ENCODE measurements around the gene UMAD1.
"Not testable (repeated sequence)": the region's sequence is repeated elsewhere in the genome, so short reads cannot be mapped to it uniquely, and the experiment has no call there.

The UMAD1 gene

DNA sequence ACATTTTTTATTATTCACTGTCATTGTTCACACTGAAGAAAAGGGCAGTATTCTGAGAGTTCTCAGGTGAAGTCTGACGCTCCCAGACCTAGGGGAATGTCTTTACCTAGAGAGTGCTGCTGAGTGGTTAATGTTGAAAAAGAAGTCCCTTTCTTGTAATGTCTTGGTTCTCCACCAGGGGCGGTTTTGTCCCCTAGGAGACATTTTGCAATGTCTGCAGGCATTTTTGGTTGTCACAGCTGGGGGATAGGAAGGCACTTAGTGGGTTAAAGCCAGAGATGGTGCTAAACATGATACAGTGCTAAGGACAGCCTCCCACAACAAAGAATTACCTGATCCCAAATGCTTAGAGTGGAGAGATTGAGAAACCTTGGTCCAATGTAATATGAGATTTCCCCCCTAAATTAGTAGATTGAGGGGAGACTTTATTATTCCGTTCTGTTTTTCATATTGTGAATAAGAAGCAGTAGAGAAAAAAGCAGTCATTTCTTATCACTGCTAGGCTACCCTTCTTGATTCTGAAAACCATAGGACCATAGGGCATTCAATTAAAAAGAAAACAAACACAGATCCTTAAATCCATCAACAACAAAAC, 13.1 kb downstream of the UMAD1 start:
- no peak for DNase-seq

DNA sequence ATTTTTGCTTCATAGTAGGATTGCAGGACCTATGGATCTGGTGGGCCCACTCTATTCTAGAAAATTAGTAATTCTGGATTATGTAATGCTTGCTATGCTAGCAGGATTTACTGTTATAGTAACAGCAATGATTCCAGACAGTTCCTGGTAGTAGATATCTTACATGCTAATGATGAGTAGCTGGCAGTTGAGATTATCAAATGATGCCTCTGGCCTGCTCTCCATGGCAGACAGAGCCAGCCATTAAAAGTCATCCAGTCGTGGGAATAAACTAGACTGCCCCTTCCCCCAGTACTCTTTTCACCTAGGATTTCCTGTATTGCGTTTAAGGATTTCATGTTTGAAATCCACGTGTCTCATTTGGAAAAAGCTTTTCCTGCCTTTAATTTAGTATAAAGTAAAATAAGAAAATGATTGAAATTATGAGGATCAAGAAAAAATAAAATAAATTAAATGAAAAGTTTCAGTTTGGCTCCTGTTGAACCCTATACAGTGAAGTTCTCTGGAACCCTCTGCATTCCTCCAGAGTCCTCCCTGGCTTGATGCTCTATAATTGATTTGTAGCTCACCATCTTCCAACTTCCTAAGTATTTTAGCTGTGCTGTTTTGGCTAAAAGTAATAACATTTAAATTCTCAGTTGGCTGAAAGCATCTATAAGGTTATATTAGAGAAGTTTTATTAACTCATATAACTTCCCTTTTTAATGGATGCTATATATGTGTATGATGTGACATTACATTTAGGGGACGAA, 14.6 kb downstream of the UMAD1 start:
- no peak for DNase-seq

DNA sequence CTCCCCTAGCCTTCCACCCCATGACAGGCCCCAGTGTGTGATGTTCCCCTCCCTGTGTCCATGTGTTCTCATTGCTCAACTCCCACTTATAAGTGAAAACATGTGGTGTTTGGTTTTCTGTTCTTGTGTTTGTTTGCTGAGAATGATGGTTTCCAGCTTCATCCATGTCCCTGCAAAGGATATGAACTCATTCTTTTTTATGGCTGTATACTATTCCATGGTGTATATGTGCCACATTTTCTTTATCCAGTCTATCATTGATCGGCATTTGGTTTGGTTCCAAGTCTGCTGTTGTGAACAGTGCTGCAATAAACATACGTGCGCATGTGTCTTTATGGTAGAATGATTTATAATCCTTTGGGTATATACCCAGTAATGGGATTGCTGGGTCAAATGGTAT, 15.9 kb downstream of the UMAD1 start:
- DNase-seq, result not testable (repeated sequence)

DNA sequence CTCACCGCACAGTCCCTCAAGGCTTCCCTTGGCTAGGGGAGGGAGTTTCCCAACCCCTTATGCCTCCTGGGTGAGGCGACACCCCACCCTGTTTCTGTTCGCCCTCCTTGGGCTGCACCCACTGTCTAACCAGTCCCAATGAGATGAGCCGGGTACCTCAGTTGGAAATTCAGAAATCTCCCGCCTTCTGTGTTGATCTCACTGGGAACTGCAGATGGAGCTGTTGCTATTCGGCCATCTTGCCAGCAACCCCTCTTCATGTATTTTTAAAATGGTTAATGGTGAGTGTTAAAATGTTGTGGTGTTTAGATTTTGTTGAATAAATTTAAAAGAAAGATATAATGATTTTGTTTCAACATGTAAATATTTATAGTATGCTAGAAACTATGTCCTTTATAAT, 22.0 kb downstream of the UMAD1 start:
- DNase-seq, result no peak

DNA sequence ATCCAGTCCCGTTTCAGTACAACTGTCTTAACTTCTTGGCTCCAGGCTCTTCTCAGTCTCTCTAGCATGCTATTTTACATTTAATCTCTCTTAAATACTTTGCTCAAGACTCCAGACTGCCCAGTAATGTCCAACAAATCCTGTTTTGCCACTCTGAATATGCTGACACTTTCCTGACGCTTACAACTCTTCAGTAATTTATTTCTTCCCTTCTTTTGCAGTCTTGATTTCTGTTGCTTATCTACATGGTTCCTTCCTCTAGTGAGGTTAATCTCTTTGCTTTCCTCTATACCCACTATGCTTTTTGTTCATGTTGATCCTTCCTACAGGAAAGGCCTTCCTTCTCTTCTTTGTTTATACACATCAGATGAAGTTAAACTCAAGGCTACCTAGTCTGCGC, 23.7 kb downstream of the UMAD1 start:
- DNase-seq, result no peak

DNA sequence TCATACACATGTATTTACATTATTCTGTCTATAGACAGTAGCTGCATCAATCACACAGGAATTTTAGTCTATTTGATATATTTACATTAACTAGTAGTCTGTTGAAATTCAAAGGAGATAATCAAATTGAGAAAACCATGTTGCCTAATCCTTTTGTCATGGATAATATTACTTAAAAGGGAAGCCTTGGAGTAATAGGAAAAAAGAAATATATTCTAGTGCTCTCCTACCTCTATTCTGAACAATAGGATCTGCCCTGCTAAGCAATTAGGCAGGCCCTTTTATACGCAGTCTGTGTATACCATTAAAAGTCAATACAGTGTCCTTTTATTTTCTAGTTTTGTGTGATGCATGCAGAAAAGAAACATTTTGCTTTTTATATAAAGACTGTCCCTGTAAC, 24.5 kb downstream of the UMAD1 start:
- no peak for DNase-seq

DNA sequence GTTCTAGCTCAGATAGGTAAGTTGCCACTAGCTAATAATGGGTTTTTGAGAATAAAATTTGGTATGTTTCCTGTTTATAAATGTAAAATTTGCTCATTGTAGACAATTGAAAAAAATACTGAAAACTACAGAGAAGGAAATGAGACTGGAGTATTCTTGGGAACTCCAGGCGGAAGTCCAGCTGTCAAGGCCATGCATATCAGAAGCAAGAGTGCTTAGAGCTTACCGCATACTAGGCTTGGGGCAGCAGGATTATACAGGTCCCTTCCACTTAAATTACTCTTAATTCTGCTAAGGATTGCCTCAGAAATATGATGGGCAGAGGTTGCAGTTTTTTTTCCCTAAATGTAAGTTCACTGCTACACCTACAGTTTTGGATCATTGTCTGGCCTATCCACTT, 26.6 kb downstream of the UMAD1 start:
- DNase-seq, result no peak

DNA sequence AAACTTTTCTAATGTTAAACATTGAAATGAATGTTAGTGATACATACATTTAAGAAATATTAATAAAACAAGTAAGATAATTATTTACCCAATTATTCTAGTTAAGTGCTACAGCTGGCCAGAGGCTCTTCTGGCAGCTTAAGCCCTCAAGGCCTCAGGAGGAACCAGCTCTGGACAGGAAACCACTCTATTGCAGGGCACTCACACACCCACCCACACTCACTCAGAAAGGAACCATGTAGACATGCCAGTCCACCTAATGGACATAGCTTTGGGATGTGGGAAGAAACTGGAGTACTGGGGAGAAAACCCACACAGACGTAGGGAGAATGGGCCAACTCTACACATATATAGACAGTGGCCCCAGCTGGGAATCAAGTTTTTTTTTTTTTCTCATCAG, 28.2 kb downstream of the UMAD1 start:
- no peak for DNase-seq

DNA sequence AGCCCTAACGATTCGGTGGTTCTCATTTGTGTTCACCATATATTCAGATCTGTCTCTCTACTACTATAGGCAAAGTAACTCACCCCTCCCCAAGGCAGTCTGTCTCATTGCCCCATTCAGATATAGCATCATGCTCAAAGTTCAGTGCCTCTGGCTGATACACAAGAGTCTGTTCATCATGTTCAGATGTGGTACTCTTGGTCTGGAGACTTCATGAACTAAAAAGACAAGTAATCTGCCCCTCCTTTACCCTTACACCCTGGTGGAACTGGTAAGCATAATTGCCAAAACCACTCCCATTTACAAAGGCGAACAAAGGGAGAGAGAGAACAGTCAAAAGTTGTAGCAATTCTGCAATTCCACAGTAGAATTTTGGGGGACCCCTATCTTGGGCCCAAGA, 29.9 kb downstream of the UMAD1 start:
- no peak for DNase-seq

DNA sequence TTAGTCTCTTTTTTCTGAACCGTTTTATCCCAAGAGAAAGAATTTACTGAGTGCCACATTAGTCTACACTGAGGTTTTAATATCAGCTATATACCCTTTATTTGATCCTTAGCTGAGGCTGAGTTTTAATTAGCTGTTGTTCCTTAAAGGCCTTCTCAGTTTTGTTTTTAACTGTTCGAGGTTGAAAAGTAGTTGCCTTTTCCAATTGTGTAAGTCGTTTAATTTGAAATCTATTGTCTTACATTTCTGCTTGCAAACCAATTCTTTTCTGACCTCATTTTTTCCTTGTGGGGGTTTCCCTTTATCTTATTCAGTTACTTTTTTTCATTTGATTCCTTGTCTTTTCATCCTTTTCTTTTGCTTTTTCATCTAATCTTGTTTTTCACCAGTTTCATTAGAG, 30.8 kb downstream of the UMAD1 start:
- DNase-seq, result no peak

DNA sequence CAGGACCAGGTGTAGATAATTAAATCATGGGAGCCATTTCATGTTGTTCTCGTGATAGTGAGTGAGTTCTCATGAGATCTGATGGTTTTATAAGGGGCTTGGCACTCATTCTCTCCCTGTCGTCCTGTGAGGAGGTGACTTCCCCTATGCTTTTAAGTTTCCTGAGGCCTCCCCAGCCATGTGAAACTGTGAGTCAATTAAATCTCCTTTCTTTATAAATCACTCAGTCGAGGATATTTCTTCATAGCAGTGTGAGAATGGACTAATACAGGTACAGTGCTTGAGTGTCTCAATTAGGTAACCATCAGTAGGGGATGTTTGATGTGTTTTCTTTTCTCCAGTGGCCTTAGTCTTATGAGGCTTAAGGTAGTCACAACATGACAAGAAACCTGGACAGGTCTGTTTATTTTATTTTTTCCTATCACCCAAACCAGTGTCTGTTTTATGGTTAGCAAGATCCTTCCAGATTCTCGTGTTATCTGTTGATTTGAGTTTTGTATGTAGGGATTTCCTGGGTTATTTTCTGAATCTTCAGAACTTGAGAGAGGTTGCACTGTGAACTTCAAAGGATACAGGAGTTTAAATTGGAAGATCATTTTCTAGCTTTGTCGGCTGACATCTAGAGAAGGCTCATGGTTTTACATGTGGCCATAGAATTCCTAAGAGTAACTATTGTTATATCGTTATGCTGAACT, 32.1 kb downstream of the UMAD1 start:
- no peak for DNase-seq

DNA sequence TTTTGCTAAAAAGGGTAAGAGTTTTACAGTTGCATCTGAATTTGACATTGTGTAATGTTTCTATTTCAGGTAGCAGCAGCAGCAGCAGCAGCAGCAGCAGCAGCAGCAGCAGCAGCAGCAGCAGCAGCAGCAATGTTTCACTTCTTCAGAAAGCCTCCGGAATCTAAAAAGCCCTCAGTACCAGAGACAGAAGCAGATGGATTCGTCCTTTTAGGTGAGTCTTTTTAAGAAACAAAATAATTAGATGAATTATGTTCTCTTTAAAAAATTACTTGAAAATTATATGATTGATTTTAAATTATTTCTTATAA, 32.6 kb downstream of the UMAD1 start:
- DNase-seq, result no peak

DNA sequence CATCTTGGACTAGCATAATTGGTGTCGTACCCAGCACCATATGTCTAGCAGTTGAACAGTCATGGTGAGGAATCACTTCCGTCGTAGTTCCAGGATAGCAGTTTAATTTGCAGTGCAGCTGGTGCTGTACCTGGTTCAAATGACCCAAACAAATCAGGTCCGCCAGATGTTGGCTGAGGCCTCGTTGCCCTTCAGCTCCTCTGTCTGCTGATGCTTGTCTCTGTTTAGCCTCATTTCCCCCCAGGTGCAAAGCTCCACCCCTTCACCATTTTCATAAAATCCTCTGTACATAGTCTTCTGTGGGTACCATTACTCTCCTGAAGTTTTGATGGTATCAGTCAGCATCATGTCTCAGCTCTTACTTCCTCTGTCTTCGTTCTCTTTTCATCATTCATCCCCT, 35.1 kb downstream of the UMAD1 start:
- DNase-seq, result no peak

DNA sequence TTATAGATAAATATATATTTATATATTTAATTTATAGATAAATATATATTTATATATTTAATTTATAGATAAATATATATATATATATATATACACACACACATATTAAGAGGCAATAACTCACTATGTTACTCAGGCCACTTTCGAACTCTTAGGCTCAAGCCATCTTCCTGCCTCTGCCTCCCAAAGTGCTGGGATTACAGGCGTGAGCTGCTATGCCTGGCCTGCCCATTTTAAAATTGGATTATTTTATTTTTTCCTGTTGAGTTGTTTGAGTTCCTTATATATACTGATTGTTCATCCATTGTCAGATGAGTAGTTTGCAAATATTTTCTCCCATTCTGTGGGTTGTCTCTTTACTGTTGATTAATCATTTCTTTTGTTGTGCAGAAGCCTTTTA, 39.1 kb downstream of the UMAD1 start:
- DNase-seq, result not testable (repeated sequence)

DNA sequence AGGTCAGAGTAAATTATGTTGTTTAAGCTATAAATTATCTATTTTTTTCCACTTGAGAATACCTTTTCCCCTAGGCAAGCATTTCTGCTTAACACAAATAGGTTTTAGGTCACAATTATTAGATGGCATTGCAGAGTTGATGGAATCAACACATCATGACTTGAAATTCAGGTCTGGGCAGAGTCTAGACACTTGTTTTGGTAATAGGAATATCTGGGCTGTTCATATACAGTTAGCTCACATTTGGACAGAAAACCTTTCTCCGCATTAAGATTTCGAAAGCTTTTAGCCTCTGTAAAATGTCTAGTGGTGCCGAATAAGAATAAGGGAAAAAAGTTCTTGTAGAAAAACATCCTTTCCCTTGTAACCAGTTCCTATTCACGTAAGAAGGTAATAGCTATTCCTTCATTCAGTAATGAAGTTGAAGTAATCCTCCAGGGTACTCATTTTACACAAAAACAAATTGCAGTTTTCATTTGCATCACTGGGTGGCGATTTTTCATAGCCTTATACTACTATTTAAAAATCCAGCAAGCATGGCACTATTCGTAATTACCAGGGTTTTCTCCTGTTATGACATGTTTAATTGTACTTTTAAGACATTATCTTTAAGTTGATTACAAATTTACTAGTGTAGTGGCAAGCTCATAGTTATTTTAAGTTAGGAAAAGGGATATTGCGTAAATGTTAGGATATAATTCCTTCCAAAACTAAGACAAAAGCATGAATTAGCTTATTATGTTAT, 40.8 kb downstream of the UMAD1 start:
- peak; percentile 58 for DNase-seq

DNA sequence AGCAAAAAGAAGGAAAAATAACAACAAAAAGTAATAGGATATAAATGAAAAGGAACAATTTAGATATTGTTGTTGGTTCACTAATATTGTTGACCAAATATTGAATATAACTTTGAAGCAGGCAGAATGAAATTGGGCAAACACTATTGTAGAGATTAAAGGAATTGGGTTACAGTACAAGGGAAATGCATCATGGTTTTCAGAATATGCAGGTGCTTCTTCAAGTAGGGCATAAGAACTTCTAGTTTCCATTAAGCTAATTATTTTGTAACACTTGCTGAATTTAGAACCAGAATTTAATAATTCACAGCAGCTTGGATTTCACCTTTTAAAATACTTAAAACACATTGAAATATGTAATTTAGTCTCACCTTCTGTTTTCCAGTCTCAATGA, 41.4 kb downstream of the UMAD1 start:
- no peak for DNase-seq

DNA sequence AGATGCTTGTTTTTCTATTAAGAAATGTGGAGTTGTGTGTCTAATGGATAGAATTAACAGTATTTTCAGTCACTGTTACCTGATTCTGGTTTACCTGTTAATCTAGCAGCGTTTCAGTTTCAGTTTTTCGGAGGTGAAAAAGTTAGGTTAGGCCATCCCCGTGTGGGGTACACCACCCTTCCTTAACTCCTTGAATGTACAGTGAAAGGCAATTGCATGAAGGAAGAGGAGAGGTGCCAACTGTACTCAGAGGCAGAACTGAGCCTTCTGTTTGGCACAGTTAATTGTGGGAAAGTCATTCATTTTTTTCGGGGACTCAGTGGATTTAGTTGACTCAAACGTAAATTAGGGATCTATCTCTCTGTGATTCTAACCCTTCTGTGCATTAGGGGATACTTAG, 42.3 kb downstream of the UMAD1 start:
- no peak for DNase-seq

DNA sequence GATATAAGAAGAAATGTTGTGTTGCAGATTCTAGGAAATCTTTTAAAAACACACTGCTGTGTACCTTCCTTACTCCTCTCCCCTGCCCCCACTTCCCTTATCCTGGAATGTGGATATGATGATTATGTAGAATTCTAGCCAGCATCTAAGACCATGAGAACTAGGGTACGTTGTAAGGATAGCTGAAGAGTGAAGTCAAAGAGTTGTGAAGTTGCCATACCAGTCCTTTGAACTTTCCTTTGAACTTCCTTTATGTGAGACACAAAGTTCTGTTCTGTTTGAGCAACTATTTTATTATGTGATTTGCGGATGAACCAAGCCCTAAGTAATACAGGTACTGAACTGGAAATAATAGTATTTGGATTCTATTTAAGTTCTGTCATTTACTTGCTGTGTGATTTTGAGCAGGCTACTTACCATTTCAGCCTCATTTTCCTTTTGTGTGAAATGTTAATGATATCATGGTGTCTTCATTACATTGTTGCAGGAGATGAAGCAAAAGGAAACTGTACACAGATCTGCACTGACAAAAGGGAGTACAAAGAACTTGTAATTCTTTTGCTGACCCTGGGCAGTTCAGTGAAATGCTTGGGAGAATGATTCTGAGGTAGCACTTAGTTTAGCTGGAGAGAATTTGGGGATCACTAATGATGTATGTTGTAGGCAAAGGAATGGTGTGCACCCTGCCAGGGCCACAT, 46.4 kb downstream of the UMAD1 start:
- DNase-seq, result peak; percentile 5

DNA sequence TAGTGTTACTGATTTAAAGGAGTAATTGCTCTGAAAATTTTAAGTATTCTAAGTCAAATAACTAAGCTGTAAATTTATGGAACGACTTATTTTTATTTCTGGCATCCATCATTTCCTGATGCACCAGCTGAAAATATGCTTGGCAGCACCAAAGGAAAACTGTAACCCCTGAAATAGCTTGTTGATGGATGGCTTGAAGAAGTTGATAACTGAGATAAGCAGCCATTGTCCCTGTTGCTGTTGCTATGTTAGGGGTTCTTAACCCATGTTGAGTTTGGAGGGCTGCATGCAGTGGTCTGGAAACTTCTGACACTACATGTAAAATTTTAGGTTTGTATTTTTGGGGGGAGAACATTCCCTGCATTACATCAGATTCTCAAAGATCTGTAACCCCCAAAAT, 47.2 kb downstream of the UMAD1 start:
- DNase-seq, result no peak

DNA sequence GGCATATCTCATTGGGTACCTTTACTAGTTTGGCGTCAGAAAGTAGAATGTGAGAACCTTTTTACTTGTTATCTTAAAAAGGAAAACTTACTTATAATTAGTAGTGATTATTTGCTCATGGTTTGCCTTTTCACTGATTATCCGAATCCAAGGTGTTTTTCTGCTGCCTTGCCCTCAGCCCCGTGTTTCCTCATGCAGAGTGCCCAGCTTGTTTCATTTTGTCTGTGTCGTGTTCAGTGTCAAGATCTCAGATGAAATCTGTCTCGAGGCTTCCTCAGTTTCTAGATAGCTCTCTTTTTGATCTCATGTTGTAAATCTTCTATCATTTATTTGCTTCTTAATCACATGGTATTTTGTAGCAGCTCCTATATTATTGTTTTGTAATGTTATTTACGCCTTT, 47.8 kb downstream of the UMAD1 start:
- DNase-seq, result no peak

DNA sequence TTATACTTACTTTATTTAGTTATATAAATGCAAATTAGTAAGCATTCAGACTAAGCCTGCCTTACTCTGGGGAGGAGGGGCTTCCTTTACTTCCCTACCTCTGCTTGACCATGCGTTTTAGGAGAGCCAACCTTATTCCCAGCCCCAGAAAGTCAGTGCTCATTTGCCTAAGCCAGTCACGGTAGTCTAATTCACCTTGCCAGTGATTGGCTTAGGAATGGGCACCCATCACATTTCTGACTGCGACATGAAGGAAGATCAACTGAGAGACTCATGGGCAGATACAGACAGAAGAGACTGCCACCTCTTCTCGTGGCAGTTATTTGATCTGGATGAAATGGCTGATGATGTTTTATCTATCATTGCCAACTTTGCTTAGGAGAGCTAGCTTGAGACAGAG, 48.4 kb downstream of the UMAD1 start:
- no peak for DNase-seq

DNA sequence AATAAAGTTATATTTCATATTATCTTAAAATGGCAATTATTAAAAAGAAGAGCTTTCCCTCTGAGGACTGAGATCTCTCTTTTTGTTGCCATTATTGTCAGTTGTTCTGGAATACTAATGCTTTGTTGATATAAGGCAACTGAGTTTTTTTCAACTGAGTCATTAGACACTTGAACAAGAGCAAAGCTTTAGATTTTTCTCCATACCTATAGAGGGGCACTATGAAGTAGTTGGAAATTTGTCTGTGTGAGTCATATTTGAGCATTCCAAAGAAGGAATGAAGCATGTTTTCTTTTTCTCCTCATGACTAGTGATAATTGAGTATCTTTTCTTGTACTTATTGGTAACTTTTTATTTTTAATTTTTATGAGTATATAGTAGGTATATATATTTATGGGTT, 53.3 kb downstream of the UMAD1 start:
- DNase-seq, result peak; percentile 91

DNA sequence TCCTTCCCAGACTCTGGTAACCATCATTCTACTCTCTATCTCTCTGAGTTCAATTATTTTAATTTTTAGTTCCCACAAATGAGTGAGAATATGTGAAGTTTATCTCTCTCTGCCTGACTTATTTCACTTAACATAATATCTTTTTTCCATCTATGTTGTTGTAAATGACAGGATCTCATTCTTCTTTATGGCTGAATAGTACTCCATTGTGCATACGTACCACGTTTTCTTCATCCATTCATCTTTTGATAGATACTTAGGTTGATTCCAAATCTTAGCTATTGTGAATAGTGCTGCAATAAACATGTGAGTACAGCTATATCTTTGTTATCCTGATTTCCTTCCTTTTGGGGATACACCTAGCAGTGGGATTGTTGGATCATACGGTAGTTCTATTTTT, 54.0 kb downstream of the UMAD1 start:
- DNase-seq, result no peak
